Measurements from ENCODE around the gene KREMEN2. TPM values are rescaled to one million over a fixed set of nuclear protein-coding genes. Genes with fewer than 3 reads are reported as not detected.
A peak's percentile ranks its signal among the peaks of the same experiment; 100 is the strongest.
"Not testable (repeated sequence)": the region's sequence is repeated elsewhere in the genome, so short reads cannot be mapped to it uniquely, and the experiment has no call there.

KREMEN2 gene
- total RNA-seq, 2 experiments from 2014 or later = not detected

GRCh38 chr16:2925951-2926649 lies 38.0 kb upstream of the KREMEN2 start:
- TF ChIP-seq CTCF (IDR thresholded peaks at IDR 0.05) = no peak
- CTCF ChIA-PET = interaction anchor here (1.2 to 1.8 kb wide), 7 partner anchors 9 to 87 kb away, joined by 3 to 20 read pairs (median 8); partner anchors contain the start of genes FLYWCH1 and FLYWCH2
- no peak overlapping the region for H3K27ac ChIP-seq (ENCODE audit: low read depth in 1 of 2, low read length in 2 of 2)

DNA sequence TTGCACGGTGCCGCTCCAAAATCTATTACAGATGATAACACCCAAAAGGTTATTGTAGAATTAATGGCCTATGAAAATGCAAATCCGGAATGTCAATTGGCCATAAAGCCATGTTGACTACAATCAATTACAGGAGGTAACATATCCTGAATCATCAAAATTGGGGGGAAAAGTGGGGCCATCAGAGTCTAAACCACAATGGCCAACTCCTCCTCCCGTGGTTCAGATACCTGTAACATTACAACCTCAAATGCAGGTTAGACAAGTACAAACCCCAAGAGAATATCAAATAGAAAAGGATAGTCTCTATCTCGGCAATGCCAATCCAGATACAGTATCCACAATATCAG lies 37.5 kb upstream of the KREMEN2 start:
- Histone ChIP-seq H3K4me3 (ENCODE audit: low read length) (no peak overlapping the region), H3K27me3 (ENCODE audit: control insufficient read depth in 1 of 2, insufficient read depth in 2 of 2, low read length in 2 of 2) (no peaks in the 10 kb centered on the region), H3K36me3 (ENCODE audit: insufficient read depth, low read length) (peaks cover 29% of the 10 kb centered on the region), H3K4me1 (ENCODE audit: insufficient read depth, low read length) (peaks cover 12% of the 10 kb centered on the region), H3K27ac (ENCODE audit: low read depth in 1 of 2, low read length in 2 of 2) (no peak overlapping the region), H3K9me3 (ENCODE audit: control insufficient read depth in 1 of 2, insufficient read depth in 1 of 2, low read length in 2 of 2) (no peaks in the 10 kb centered on the region)
- ChIA-PET CTCF (interaction anchor here (0.9 to 1.8 kb wide), 8 partner anchors 10 to 88 kb away, joined by 3 to 20 read pairs (median 7); partner anchors contain the start of genes FLYWCH1 and FLYWCH2), POLR2A (interaction anchor here (1.0 to 1.6 kb wide), 4 partner anchors 15 to 96 kb away, joined by 3 to 7 read pairs (median 4); partner anchors contain the start of genes FLYWCH1 and FLYWCH2)
- H3K36me3 Mint-ChIP-seq (ENCODE audit: low read depth) = peaks cover 28% of the 10 kb centered on the region
- no peaks in the 10 kb centered on the region for H3K27me3 Mint-ChIP-seq
- peaks cover 13% of the 10 kb centered on the region for H3K4me1 Mint-ChIP-seq (ENCODE audit: low read depth)
- no peak for ATAC-seq (ENCODE audit: poor library complexity)
- no peak for DNase-seq
- no peak overlapping the region for H3K4me3 Mint-ChIP-seq
- peak overlapping the region; percentile 41 for H3K27ac Mint-ChIP-seq
- no peaks in the 10 kb centered on the region for H3K9me3 Mint-ChIP-seq
- TF ChIP-seq CTCF (IDR thresholded peaks at IDR 0.05) = no peak
- intact Hi-C loops (cut with DNase I, micrococcal nuclease) = loop anchor here (2.0 kb wide), 2 partner anchors 22 to 52 kb away; no protein-coding TSS in a partner anchor

More at GRCh38 chr16:2925951-2926649, 38.0 kb upstream of the KREMEN2 start:
- Histone ChIP-seq H3K36me3 (ENCODE audit: insufficient read depth, low read length) (peaks cover 24% of the 10 kb centered on the region), H3K27me3 (ENCODE audit: control insufficient read depth in 1 of 2, insufficient read depth in 2 of 2, low read length in 2 of 2) (no peaks in the 10 kb centered on the region), H3K4me3 (ENCODE audit: low read length) (no peak overlapping the region), H3K4me1 (ENCODE audit: insufficient read depth, low read length) (peaks cover 12% of the 10 kb centered on the region), H3K9me3 (ENCODE audit: control insufficient read depth in 1 of 2, insufficient read depth in 1 of 2, low read length in 2 of 2) (no peaks in the 10 kb centered on the region)
- POLR2A ChIA-PET = interaction anchor here (1.2 to 1.6 kb wide), 2 partner anchors 15 to 43 kb away, joined by 4 to 7 read pairs; partner anchors contain the start of genes FLYWCH1 and FLYWCH2
- intact Hi-C loops (cut with DNase I, micrococcal nuclease) = loop anchor here (2.0 kb wide), 2 partner anchors 21 to 51 kb away; no protein-coding TSS in a partner anchor
- no peak overlapping the region for H3K4me3 Mint-ChIP-seq
- H3K27ac Mint-ChIP-seq = peak overlapping the region; percentile 41
- ATAC-seq (ENCODE audit: poor library complexity) = no peak
- H3K27me3 Mint-ChIP-seq = no peaks in the 10 kb centered on the region
- peaks cover 13% of the 10 kb centered on the region for H3K4me1 Mint-ChIP-seq (ENCODE audit: low read depth)
- peaks cover 28% of the 10 kb centered on the region for H3K36me3 Mint-ChIP-seq (ENCODE audit: low read depth)
- no peak for DNase-seq
- no peaks in the 10 kb centered on the region for H3K9me3 Mint-ChIP-seq

DNA sequence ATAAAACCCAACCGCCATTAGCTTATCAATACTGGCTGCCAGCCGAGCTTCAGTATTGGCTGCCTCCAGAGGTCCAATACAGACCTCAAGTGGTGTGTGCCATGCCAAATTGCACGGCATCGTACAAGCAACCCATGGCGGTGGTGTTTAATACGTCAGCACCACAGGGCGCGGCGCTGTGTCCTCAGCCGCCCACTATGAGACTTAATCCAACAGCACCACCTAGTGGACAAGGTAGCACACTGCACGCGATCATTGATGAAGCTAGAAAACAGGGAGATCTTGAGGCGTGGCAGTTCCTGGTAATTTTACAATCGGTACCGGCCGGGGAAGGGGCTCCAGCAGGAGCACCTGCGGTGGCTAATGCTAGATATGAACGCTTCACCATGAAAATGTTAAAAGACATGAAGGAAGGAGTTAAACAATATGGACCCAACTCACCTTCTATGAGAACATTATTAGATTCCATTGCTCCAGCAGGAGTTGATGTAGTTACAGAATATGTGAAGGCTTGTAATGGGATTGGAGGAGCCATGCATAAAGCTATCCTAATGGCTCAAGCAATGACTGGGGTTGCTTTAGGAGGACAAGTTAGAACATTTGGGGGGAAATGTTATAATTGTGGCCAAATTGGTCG lies 36.9 kb upstream of the KREMEN2 start:
- Histone ChIP-seq H3K4me3 (ENCODE audit: low read length) (no peak overlapping the region), H3K36me3 (ENCODE audit: insufficient read depth, low read length) (peaks cover 27% of the 10 kb centered on the region), H3K9me3 (ENCODE audit: control insufficient read depth in 1 of 2, insufficient read depth in 1 of 2, low read length in 2 of 2) (no peaks in the 10 kb centered on the region), H3K27ac (ENCODE audit: low read depth in 1 of 2, low read length in 2 of 2) (no peak overlapping the region), H3K27me3 (ENCODE audit: control insufficient read depth in 1 of 2, insufficient read depth in 2 of 2, low read length in 2 of 2) (no peaks in the 10 kb centered on the region), H3K4me1 (ENCODE audit: insufficient read depth, low read length) (peaks cover 12% of the 10 kb centered on the region)
- Mint-ChIP-seq H3K27me3 (no peaks in the 10 kb centered on the region), H3K9me3 (no peaks in the 10 kb centered on the region), H3K4me3 (no peak overlapping the region), H3K36me3 (ENCODE audit: low read depth) (peaks cover 24% of the 10 kb centered on the region), H3K4me1 (ENCODE audit: low read depth) (peaks cover 13% of the 10 kb centered on the region), H3K27ac (peak overlapping the region; percentile 41)
- ATAC-seq (ENCODE audit: poor library complexity) (peak; percentile 100), DNase-seq (peak; percentile 75 to 95 (median 84))
- peak; percentile 95 for TF ChIP-seq CTCF (IDR thresholded peaks at IDR 0.05)
- ChIA-PET POLR2A (interaction anchor here (1.0 to 1.6 kb wide), 4 partner anchors 16 to 95 kb away, joined by 3 to 7 read pairs (median 4); partner anchors contain the start of genes FLYWCH1 and FLYWCH2), CTCF (interaction anchor here (0.5 to 1.8 kb wide), 17 partner anchors 10 to 1487 kb away, joined by 3 to 20 read pairs (median 4); partner anchors contain the start of genes ELOB, FLYWCH1 and FLYWCH2)
- intact Hi-C loops (cut with DNase I, micrococcal nuclease) = loop anchor here (1.0 to 2.0 kb wide), 4 partner anchors 22 to 88 kb away; no protein-coding TSS in a partner anchor

- DNase-seq; H3K9me3 Mint-ChIP-seq; ATAC-seq (ENCODE audit: poor library complexity); H3K4me3 ChIP-seq (ENCODE audit: low read length); H3K27me3 ChIP-seq (ENCODE audit: control insufficient read depth in 1 of 2, insufficient read depth in 2 of 2, low read length in 2 of 2); POLR2A ChIA-PET; intact Hi-C loops (cut with DNase I, micrococcal nuclease); H3K27ac ChIP-seq (ENCODE audit: low read depth in 1 of 2, low read length in 2 of 2); H3K4me3 Mint-ChIP-seq; H3K27me3 Mint-ChIP-seq; H3K9me3 ChIP-seq (ENCODE audit: control insufficient read depth in 1 of 2, insufficient read depth in 1 of 2, low read length in 2 of 2); H3K27ac Mint-ChIP-seq: not testable (repeated sequence)
- Histone ChIP-seq H3K36me3 (ENCODE audit: insufficient read depth, low read length) (peaks cover 28% of the 10 kb centered on the region), H3K4me1 (ENCODE audit: insufficient read depth, low read length) (peaks cover 12% of the 10 kb centered on the region)
- peaks cover 20% of the 10 kb centered on the region for H3K36me3 Mint-ChIP-seq (ENCODE audit: low read depth)
- CTCF ChIA-PET = interaction anchor here (1.7 to 1.8 kb wide), 2 partner anchors 21 to 89 kb away, joined by 6 to 11 read pairs; no protein-coding TSS in a partner anchor
- peaks cover 13% of the 10 kb centered on the region for H3K4me1 Mint-ChIP-seq (ENCODE audit: low read depth)
Measured at GRCh38 chr16:2928151-2928550, 35.9 kb upstream of the KREMEN2 start.
